HT-29 (cell line): ENCODE data around the gene ARHGAP10. TPM values are rescaled to one million over a fixed set of nuclear protein-coding genes. Genes with fewer than 3 reads are reported as not detected.

Experiments
- DNase-seq: peaks from one replicate; pipeline ENCODE4 v3.0.0-alpha.2; 2015; ENCODE audit warnings: low spot score
- total RNA-seq: library from RNA; depleted of rRNA; stranded (reverse); fragments of >200 nt; shearing (Covaris generic); gene quantifications from 2 replicates; pipeline ENCODE4 v1.2.3, GENCODE V29; 2014

ARHGAP10 gene
- total RNA-seq, 1 experiment from 2014 or later, result 9.3 TPM

- DNase-seq, result no peak
Measured at GRCh38 chr4:147944249-147944648, 212.4 kb downstream of the ARHGAP10 start.

- DNase-seq, result no peak
Measured at GRCh38 chr4:147944670-147945260, 212.9 kb downstream of the ARHGAP10 start.

DNA sequence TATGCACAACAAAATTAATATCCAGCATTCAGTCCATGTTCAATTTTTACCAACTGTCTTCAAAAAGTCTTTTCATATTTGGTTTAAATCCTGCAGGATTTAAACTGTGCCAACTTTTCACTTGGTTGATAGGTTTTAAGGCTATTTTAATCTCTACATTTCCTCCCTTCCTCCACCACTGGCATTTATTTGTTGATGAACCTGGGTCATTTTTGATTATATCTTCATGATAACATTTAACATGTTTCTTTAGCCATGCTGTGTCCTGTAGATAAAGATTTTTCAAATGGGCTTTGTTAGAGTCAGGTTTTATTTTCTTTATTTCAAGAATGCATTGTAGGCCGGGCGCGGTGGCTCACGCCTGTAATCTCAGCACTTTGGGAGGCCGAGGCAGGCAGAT, 216.4 kb downstream of the ARHGAP10 start:
- DNase-seq, result no peak

DNA sequence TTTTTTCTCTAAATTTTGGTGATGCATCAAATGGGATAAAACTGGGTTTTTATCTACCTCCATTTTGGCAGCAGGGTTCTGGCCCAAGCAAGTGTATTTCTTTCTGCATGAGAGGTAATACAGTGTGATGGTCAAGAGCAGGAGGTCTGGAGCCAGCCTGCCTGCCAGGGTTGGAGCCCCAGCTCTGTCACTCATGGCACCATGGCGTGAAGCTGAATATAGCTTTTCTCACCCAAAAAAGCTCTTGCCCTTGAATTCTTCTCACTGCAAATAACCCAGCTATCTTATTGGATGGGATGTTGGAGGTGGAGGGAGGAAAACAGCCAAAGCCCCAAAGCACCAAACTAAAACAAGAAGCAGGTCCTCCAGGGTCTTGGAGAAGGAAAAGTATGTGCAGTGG, 218.4 kb downstream of the ARHGAP10 start:
- no peak for DNase-seq

DNA sequence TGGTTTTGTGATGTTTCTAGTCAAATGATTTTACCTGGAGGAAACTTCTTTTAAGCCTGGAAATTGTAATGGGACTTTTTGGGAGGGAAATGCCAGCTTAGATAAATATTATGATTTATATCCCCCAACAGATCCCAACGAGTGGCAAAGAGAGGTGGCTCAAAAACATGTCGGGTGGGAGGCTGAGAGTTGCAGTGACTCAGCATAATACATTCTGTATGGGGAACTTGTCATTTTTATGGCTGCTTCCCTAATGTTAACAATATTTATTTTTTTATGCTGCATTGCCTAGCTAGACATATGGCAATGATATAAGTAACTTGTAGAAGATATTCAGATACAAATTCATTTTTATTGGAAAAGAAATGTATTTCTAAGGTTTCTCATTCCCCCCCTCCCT, 219.0 kb downstream of the ARHGAP10 start:
- DNase-seq, result no peak

DNA sequence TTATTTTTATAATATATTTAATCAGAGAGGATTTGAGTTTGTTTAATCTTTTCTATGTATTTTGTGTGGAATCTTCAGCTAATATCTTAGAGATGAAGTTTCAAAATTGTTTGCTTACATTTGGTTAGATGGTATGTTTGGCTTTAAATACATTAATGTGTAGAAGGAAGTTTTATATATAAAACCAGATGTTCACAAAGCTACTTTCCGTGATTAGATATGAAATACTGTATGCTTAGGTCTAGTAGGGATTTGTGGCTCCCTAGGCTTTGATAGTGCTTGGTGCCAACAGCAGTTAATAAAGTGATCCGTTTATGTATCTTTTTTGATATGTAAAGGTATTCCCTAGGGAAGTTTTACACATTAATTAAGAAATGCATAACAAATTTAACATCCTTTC, 223.0 kb downstream of the ARHGAP10 start:
- no peak for DNase-seq

DNA sequence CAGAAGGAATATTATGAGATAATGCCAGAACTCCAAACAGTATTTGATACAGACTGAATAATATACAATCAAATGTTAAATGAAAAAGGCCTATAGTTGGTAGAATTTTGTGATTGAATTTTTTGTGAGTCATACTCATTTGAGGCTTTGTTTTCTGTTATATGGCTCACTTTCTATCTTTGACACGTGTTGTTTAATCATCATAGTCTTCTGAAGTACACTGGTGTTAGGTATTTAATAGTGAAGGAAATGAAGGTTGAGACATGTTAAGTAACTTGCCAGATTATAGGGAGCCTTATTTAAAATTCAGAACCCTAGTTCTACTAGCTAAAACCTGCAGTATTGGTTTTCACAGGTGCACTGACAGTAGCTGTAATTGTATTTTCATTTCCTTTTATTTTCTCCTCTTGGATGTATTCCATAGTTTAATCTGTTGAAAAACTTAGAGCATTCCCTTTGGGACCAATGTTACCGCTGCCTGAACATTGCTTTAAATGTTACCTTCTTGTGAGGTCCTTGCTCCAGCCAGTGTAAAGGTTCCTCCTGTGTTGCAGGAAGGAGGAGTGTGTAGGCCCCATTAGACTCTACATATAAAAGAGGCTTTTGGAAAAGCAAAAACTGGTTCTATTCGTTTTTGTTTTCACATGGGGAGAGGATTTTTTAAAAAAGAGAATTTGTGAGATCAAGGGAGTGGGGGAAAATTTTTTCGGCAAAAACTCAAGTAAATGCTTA, 224.1 kb downstream of the ARHGAP10 start:
- DNase-seq, result no peak

- DNase-seq, result no peak
Measured at GRCh38 chr4:147957446-147957845, 225.6 kb downstream of the ARHGAP10 start.

GRCh38 chr4:147958057-147958456, 226.2 kb downstream of the ARHGAP10 start:
- no peak for DNase-seq

- no peak for DNase-seq
Measured at GRCh38 chr4:147958489-147959065, 226.7 kb downstream of the ARHGAP10 start.

DNA sequence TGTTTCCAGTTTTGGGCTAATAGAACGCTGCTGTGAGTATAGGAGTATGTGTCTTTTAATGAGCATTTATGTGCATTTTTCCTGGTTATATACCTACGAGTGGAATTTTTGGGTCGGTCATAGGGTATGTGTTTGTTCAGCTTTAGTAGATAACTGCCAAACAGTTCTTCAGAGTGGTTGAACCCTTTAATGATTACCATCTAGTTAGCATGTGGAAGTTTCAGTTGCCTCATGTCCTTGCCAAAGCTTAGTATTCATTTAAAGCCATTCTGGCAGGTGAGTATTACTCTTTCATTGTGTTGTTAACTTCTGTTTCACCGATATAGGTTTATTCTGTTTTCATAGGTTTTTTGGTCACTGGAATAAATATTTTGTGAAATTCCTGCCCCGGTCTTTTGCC, 229.1 kb downstream of the ARHGAP10 start:
- no peak for DNase-seq

GRCh38 chr4:147963839-147964238, 232.0 kb downstream of the ARHGAP10 start:
- DNase-seq, result no peak

- no peak for DNase-seq
Measured at GRCh38 chr4:147964266-147964880, 232.5 kb downstream of the ARHGAP10 start.

GRCh38 chr4:147965056-147965455, 233.2 kb downstream of the ARHGAP10 start:
- DNase-seq, result peak; percentile 3

GRCh38 chr4:147965873-147966272, 234.0 kb downstream of the ARHGAP10 start:
- DNase-seq, result no peak

DNA sequence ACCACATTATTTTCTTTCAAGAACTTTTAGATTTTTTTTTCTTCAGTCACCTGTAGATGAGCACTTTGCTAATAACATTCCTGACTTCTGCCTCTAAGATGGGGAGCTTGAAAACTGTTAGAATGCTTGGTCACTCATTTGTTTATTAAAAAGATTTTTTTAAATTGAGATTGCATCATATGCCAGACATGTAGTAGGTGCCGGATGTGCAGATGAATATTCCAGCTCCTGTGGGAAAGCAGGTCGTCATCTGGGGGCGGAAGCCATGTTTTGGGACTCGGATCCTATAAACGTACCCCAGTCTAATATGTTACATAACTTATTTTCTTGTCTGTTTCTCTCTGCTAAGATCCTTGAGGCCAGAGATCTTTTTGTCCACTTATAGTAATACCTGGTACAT, 236.8 kb downstream of the ARHGAP10 start:
- no peak for DNase-seq

DNA sequence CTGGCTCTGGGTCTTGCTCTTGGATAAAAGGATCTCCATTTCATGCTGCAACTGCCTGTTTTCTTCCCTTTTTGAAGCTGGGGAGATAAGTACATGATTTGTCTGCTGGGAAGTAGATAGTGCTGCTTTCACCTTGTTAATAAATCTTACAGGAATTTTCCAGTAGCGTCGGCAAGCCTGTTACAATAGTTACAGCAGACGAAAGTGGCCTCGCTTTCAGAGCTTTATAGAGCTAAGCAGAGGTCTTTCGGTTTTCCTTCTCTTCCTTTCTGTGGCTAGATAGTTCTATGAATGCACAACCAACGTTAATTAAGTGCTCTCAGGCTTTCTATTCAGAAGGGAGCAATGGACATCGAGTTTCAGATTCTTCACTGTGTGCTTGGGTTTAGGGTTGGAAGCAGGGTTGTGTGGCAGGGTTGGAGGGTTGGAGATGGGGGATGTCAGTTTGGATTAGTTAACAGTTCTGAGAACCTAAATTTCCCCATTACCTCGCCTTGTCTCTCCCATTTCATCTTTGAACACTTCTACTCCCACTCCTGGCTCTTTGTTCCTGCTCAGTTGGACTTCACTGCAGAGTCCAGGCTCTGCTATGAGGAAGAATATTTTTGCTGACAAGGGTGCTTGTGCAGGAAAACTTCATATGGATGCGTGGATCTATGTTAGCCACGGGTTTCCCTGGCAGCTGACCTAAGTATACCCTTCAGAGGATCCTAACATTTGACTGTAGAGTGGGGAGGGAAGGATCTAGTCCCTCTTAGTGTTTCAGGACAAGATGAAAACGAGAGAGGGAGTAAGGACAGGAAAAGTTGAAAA, 237.9 kb downstream of the ARHGAP10 start:
- DNase-seq, result no peak

GRCh38 chr4:147971116-147971515, 239.2 kb downstream of the ARHGAP10 start:
- no peak for DNase-seq

- DNase-seq, result no peak
Measured at GRCh38 chr4:147975325-147975724, 243.4 kb downstream of the ARHGAP10 start.

GRCh38 chr4:147975933-147976928, 244.3 kb downstream of the ARHGAP10 start:
- no peak for DNase-seq

DNA sequence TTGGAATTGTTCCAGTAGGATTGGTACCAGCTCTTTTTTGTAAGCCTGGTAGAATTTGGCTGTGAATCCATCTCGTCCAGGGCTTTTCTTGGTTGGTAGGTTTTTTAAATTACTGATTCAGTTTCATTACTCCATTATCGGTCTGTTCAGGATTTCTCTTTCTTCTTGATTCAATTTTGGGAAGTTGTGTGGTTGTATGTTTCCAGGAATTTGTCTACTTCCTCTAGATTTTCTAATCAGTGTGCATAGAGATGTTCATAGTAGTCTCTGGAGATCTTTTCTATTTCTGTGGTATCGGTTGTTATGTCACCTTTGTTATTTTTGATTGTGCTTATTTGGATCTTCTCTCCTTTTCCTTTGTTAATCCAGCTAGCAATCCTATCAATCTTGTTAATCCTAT, 248.7 kb downstream of the ARHGAP10 start:
- no peak for DNase-seq
